Tibial nerve (tissue), 4 donors: Measurements from ENCODE around the gene SERPINA6. TPM values are rescaled to one million over a fixed set of nuclear protein-coding genes. Genes with fewer than 3 reads are reported as not detected.

Source experiments
- DNase-seq, 2 donors: peaks; one replicate each; pipeline ENCODE4 v3.0.0-alpha.2; 2019; ENCODE audit warnings: low spot score in 2 of 2
- H3K27ac ChIP-seq, 4 donors: fragments of 200-600 bp; sonication (generic) in 3 of 4; one replicate each; pipeline ENCODE4 v1.5.1; 2017 to 2019; ENCODE audit warnings: mild to moderate bottlenecking in 1 of 4
- H3K27me3 ChIP-seq, 2 donors: fragments of 200-600 bp; sonication (generic) in 1 of 2; one replicate each; pipeline versions ENCODE4 v1.5.1 to v1.6.0; 2017 to 2019
- H3K36me3 ChIP-seq, 3 donors: fragments of 200-600 bp; sonication (generic); one replicate each; pipeline ENCODE4 v1.5.1; 2018 to 2019
- H3K4me1 ChIP-seq, 4 donors: fragments of 200-600 bp; sonication (generic) in 3 of 4; one replicate each; pipeline ENCODE4 v1.5.1; 2017 to 2019
- H3K4me3 ChIP-seq, 4 donors: fragments of 200-600 bp; sonication (generic) in 3 of 4; one replicate each; pipeline ENCODE4 v1.5.1; 2017 to 2019; ENCODE audit warnings: mild to moderate bottlenecking in 1 of 4, moderate library complexity in 1 of 4
- H3K9me3 ChIP-seq, 4 donors: fragments of 200-600 bp; sonication (generic) in 3 of 4; one replicate each; pipeline ENCODE4 v1.5.1; 2017 to 2019
- EP300 ChIP-seq, 2 donors: sonication (generic); formaldehyde crosslinking; IDR thresholded peaks; one replicate each; pipeline ENCODE4 v1.6.1; 2017; ENCODE audit warnings: antibody characterized with exemption in 2 of 2, mild to moderate bottlenecking in 1 of 2
- POLR2A ChIP-seq, 2 donors: fragments of 450-650 bp; IDR thresholded peaks; one replicate each; pipeline ENCODE4 v1.6.1; 2017; ENCODE audit warnings: antibody characterized with exemption in 2 of 2, mild to moderate bottlenecking in 2 of 2, moderate library complexity in 2 of 2
- WGBS, 2 donors: methylation state at CpG; one replicate each; pipeline ENCODE4 v1.1.5; 2018; 5-methylcytosine and 5-hydroxymethylcytosine counted together
- total RNA-seq, 4 donors: library from RNA; depleted of rRNA; stranded (reverse); fragments of >200 nt; gene quantifications; one replicate each; pipeline ENCODE4 v1.1.0, GENCODE V29; 2016
- TF ChIP-seq, protein P1 (sequence below), 5 experiments: fragments of 200-600 bp in 3 of 5; fragments of 450-650 bp in 2 of 5; sonication (generic) in 3 of 5; IDR thresholded peaks; one replicate each; pipeline ENCODE4 v1.5.1; 2016 to 2019; ENCODE audit warnings: antibody characterized with exemption in 5 of 5, mild to moderate bottlenecking in 3 of 5, moderate library complexity in 2 of 5

The SERPINA6 gene
- total RNA-seq, 4 donors from 2014 or later = 0.63 TPM; not detected in 3

- no peaks in the 10 kb centered on the region for H3K36me3 ChIP-seq
- no peaks in the 10 kb centered on the region for H3K27me3 ChIP-seq
- no peaks in the 10 kb centered on the region for H3K4me1 ChIP-seq
- WGBS, 2 donors = 88 to 94% methylated on average over 3 of the region's 3 CpGs
- H3K4me3 ChIP-seq = no peak overlapping the region
- DNase-seq = no peak
- H3K9me3 ChIP-seq = no peaks in the 10 kb centered on the region
- TF ChIP-seq EP300 (IDR thresholded peaks at IDR 0.05) (no peak), POLR2A (IDR thresholded peaks at IDR 0.05) (no peak)
- TF ChIP-seq, protein P1, sequence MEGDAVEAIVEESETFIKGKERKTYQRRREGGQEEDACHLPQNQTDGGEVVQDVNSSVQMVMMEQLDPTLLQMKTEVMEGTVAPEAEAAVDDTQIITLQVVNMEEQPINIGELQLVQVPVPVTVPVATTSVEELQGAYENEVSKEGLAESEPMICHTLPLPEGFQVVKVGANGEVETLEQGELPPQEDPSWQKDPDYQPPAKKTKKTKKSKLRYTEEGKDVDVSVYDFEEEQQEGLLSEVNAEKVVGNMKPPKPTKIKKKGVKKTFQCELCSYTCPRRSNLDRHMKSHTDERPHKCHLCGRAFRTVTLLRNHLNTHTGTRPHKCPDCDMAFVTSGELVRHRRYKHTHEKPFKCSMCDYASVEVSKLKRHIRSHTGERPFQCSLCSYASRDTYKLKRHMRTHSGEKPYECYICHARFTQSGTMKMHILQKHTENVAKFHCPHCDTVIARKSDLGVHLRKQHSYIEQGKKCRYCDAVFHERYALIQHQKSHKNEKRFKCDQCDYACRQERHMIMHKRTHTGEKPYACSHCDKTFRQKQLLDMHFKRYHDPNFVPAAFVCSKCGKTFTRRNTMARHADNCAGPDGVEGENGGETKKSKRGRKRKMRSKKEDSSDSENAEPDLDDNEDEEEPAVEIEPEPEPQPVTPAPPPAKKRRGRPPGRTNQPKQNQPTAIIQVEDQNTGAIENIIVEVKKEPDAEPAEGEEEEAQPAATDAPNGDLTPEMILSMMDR (IDR thresholded peaks at IDR 0.05) = no peak
- no peak overlapping the region for H3K27ac ChIP-seq
Observed at GRCh38 chr14:94364037-94364436, 40.9 kb upstream of the SERPINA6 start.

DNA sequence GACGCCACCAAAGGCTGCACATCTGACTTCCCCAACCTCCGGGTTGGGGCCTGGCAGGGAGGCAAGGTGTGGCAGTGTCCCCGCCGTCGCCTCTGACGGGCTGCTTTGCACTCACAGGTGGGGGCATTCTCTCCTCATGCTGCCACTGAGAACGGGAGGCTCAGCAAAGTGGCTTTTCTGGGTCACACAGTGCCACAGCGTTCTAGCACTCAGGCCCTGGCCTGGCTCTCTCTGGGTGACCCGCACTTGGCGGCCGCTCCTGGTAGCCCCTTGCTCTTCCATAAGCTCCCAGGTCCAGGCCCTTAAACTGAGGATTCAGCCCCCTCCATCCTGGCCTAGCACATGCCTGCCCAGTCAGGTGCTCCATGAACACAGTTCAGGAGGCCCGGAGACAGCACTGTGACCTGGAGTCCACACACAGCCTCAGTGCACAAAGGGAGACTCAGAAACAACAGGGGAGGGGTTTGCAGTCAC, 40.1 kb upstream of the SERPINA6 start:
- H3K36me3 ChIP-seq = no peaks in the 10 kb centered on the region
- no peak overlapping the region for H3K27ac ChIP-seq
- WGBS, 2 donors = 83 to 86% methylated on average over 4 to 8 of the region's 12 CpGs
- H3K4me1 ChIP-seq = no peaks in the 10 kb centered on the region
- no peaks in the 10 kb centered on the region for H3K27me3 ChIP-seq
- H3K9me3 ChIP-seq = no peaks in the 10 kb centered on the region
- no peak overlapping the region for H3K4me3 ChIP-seq
- no peak for DNase-seq
- TF ChIP-seq POLR2A (IDR thresholded peaks at IDR 0.05) = no peak
- no peak for TF ChIP-seq EP300 (IDR thresholded peaks at IDR 0.05)
- TF ChIP-seq, protein P1 (IDR thresholded peaks at IDR 0.05) = no peak

GRCh38 chr14:94362614-94363133, 39.5 kb upstream of the SERPINA6 start:
- Histone ChIP-seq H3K4me1 (no peaks in the 10 kb centered on the region), H3K9me3 (no peaks in the 10 kb centered on the region), H3K36me3 (no peaks in the 10 kb centered on the region), H3K27ac (no peak overlapping the region), H3K4me3 (no peak overlapping the region), H3K27me3 (no peaks in the 10 kb centered on the region)
- no peak for DNase-seq
- 73 to 78% methylated on average over 7 to 8 of the region's 8 CpGs for WGBS, 2 donors
- TF ChIP-seq POLR2A (IDR thresholded peaks at IDR 0.05) (no peak), EP300 (IDR thresholded peaks at IDR 0.05) (no peak)
- TF ChIP-seq, protein P1 (IDR thresholded peaks at IDR 0.05) = no peak

- Histone ChIP-seq H3K9me3 (no peaks in the 10 kb centered on the region), H3K36me3 (no peaks in the 10 kb centered on the region), H3K4me1 (no peaks in the 10 kb centered on the region), H3K27ac (no peak overlapping the region), H3K4me3 (no peak overlapping the region), H3K27me3 (no peaks in the 10 kb centered on the region)
- DNase-seq = no peak
- 90 to 100% methylated on average over 3 to 4 of the region's 7 CpGs for WGBS, 2 donors
- TF ChIP-seq, protein P1 (IDR thresholded peaks at IDR 0.05) = no peak
- no peak for TF ChIP-seq EP300 (IDR thresholded peaks at IDR 0.05)
- TF ChIP-seq POLR2A (IDR thresholded peaks at IDR 0.05) = no peak
Observed at GRCh38 chr14:94361682-94362081, 38.5 kb upstream of the SERPINA6 start.

DNA sequence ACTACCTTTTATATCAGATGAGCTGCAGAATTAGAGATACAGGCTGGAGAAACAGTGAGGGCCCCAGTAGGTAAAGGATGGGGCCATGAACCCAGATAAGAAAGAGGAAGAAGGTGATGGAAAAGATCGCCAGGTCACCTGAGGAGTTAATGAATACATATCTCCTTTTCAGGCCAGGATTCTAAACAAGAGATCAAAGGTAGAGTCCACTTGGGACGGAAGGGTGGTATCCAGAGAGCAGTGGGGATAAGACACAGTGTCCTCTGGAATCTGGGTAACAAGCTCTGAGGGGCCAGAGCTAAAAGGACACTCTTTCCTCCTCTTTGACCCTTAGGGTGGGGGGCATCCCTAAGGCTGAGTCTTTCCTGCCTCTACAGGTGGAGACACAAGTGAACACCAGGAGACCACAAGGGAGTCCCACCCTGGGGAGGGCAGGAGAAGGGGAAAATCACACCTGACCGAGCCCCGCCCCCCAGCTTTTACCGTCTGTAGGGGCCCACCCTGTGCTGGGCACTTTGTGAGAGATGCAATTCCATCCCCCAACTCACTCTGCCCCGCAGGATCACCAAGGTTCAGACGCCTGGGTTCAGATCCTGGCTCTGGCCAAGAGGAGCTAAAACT, 37.9 kb upstream of the SERPINA6 start:
- H3K27me3 ChIP-seq = no peaks in the 10 kb centered on the region
- H3K4me3 ChIP-seq = no peak overlapping the region
- H3K4me1 ChIP-seq = no peaks in the 10 kb centered on the region
- DNase-seq = no peak
- WGBS, 2 donors = 65 to 72% methylated on average over 7 of the region's 7 CpGs
- TF ChIP-seq, protein P1 (IDR thresholded peaks at IDR 0.05) = no peak
- H3K9me3 ChIP-seq = no peaks in the 10 kb centered on the region
- no peaks in the 10 kb centered on the region for H3K36me3 ChIP-seq
- no peak overlapping the region for H3K27ac ChIP-seq
